GM23248 (cell line): ENCODE results near the gene CNPY3. TPM values are rescaled to one million over a fixed set of nuclear protein-coding genes. Genes with fewer than 3 reads are reported as not detected.

ENCODE experiments used
- DNase-seq: peaks from one replicate; pipeline ENCODE4 v3.0.0-alpha.2; 2015
- H2AFZ ChIP-seq: fragments of 200-600 bp; sonication (generic); 2 replicates; pipeline ENCODE4 v1.6.1; 2016; ENCODE audit warnings: antibody characterized with exemption
- H3F3A ChIP-seq: fragments of 200-600 bp; sonication (generic); 2 replicates; pipeline ENCODE4 v1.6.1; 2016; ENCODE audit warnings: mild to moderate bottlenecking, antibody characterized with exemption, mixed run types; ENCODE audit not compliant: insufficient read depth
- H3K27ac ChIP-seq: fragments of 200-600 bp; sonication (generic); 2 replicates; pipeline ENCODE4 v1.5.1; 2016; ENCODE audit warnings: mild to moderate bottlenecking
- H3K27me3 ChIP-seq: fragments of 200-600 bp; sonication (generic); replicated peaks from 2 replicates; pipeline ENCODE4 v1.6.1; 2016; ENCODE audit warnings: mild to moderate bottlenecking; ENCODE audit not compliant: insufficient read depth
- H3K36me3 ChIP-seq: fragments of 200-600 bp; sonication (generic); 2 replicates; pipeline ENCODE4 v1.6.1; 2016; ENCODE audit warnings: low read depth, mild to moderate bottlenecking
- H3K4me1 ChIP-seq: fragments of 200-600 bp; sonication (generic); 2 replicates; pipeline ENCODE4 v1.6.1; 2016; ENCODE audit warnings: mild to moderate bottlenecking; ENCODE audit not compliant: insufficient read depth
- H3K4me2 ChIP-seq: fragments of 200-600 bp; sonication (generic); one replicate; pipeline ENCODE4 v1.6.1; 2016; ENCODE audit warnings: mild to moderate bottlenecking; ENCODE audit not compliant: unreplicated experiment
- H3K4me3 ChIP-seq: fragments of 200-600 bp; sonication (generic); 2 replicates; pipeline ENCODE4 v1.5.1; 2016; ENCODE audit warnings: mild to moderate bottlenecking
- H3K79me2 ChIP-seq: fragments of 200-600 bp; sonication (generic); 2 replicates; pipeline ENCODE4 v1.6.1; 2016; ENCODE audit warnings: mild to moderate bottlenecking; ENCODE audit not compliant: insufficient read depth
- H3K9ac ChIP-seq: fragments of 200-600 bp; sonication (generic); 2 replicates; pipeline ENCODE4 v1.6.1; 2016; ENCODE audit warnings: mild to moderate bottlenecking
- H3K9me2 ChIP-seq: fragments of 200-600 bp; sonication (generic); 2 replicates; pipeline ENCODE4 v1.6.1; 2016; ENCODE audit warnings: mixed run types, mild to moderate bottlenecking, moderate library complexity; ENCODE audit not compliant: insufficient read depth
- H3K9me3 ChIP-seq: fragments of 200-600 bp; sonication (generic); one replicate; pipeline ENCODE4 v1.6.1; 2017; ENCODE audit warnings: low read depth
- H4K20me1 ChIP-seq: fragments of 200-600 bp; sonication (generic); 2 replicates; pipeline ENCODE4 v1.6.0; 2016; ENCODE audit not compliant: insufficient read depth
- EZH2 ChIP-seq: fragments of 200-600 bp; sonication (generic); IDR thresholded peaks from 2 replicates; pipeline ENCODE4 v1.6.1; 2018; ENCODE audit warnings: antibody characterized with exemption, mild to moderate bottlenecking; ENCODE audit not compliant: insufficient read depth, poor library complexity, severe bottlenecking
- EZH2phosphoT487 ChIP-seq: fragments of 200-600 bp; sonication (generic); IDR thresholded peaks from 2 replicates; pipeline ENCODE4 v1.6.1; 2018; ENCODE audit warnings: antibody characterized with exemption, moderate library complexity, mild to moderate bottlenecking, low read depth; ENCODE audit not compliant: insufficient read depth
- WGBS, 2 experiments: methylation state at CpG; one replicate each; pipeline ENCODE4 v1.1.6; 2015 to 2017; ENCODE audit warnings: low lambda C conversion rate in 2 of 2, low coverage in 1 of 2; ENCODE audit errors: missing lambda C conversion rate in 2 of 2; 5-methylcytosine and 5-hydroxymethylcytosine counted together
- in situ Hi-C: fragments of 300-500 bp; cut with MboI; formaldehyde crosslinking; loops from 2 replicates; pipeline ENCODE4 v1.15.0; 2020
- polyA plus RNA-seq: library from polyadenylated mRNA; unstranded; fragments of >200 nt; fragmentation: Nextera tagmentation; extraction: Ambion mirVana; gene quantifications from 2 replicates; pipeline ENCODE4 v1.2.1, GENCODE V29; 2016
- total RNA-seq: library from RNA; depleted of rRNA; stranded (reverse); fragments of >200 nt; shearing (Covaris generic); gene quantifications from 2 replicates; pipeline ENCODE4 v1.2.3, GENCODE V29; 2014

CNPY3 gene
- total and polyA plus RNA-seq, 2 experiments from 2014 or later = 45.1 to 58.6 TPM

- no peaks in the 10 kb centered on the region; the same call in 1 of the 2 replicates for H4K20me1 ChIP-seq
- 84 to 85% methylated on average over 5 of the region's 5 CpGs for WGBS, 2 experiments
- H3K9ac ChIP-seq = no peak overlapping the region
- H3K27me3 ChIP-seq = no peaks in the 10 kb centered on the region
- in situ Hi-C loops = no loop called here
- peaks cover 42% of the 10 kb centered on the region for H3K79me2 ChIP-seq
- no peak for DNase-seq
- TF ChIP-seq EZH2phosphoT487 = no peak
- no peak for TF ChIP-seq EZH2
- peaks cover 20% of the 10 kb centered on the region for H3F3A ChIP-seq
- no peak overlapping the region for H3K27ac ChIP-seq
- H3K9me3 ChIP-seq = no peaks in the 10 kb centered on the region
- H2AFZ ChIP-seq = no peak overlapping the region
- peaks cover 32% of the 10 kb centered on the region for H3K4me1 ChIP-seq
- no peaks in the 10 kb centered on the region; the same call in 1 of the 2 replicates for H3K36me3 ChIP-seq
- H3K4me3 ChIP-seq = no peak overlapping the region
- no peaks in the 10 kb centered on the region for H3K9me2 ChIP-seq
- H3K4me2 ChIP-seq = no peak overlapping the region
These were observed 52.6 kb downstream of the CNPY3 start for GRCh38 chr6:42981836-42982235.

- Histone ChIP-seq H3K27ac (peak within 1 kb of the TSS; percentile 60), H3K9ac (peak within 1 kb of the TSS; percentile 85), H3K4me1 (peaks cover 25% of the 10 kb centered on the region), H3K27me3 (no peaks in the 10 kb centered on the region), H4K20me1 (no peaks in the 10 kb centered on the region), H3F3A (peaks cover 15% of the 10 kb centered on the region), H2AFZ (peak within 1 kb of the TSS; percentile 88), H3K9me2 (no peaks in the 10 kb centered on the region), H3K4me2 (peak within 1 kb of the TSS; percentile 89), H3K9me3 (no peaks in the 10 kb centered on the region), H3K4me3 (peak within 1 kb of the TSS; percentile 79), H3K36me3 (no peaks in the 10 kb centered on the region; the same call in 1 of the 2 replicates), H3K79me2 (peaks cover 43% of the 10 kb centered on the region)
- WGBS, 2 experiments = 1% methylated on average over 41 to 56 of the region's 59 CpGs
- in situ Hi-C loops = no loop called here
- TF ChIP-seq EZH2 (no peak), EZH2phosphoT487 (no peak)
- DNase-seq = peak; percentile 100
These were observed 55.0 kb downstream of the CNPY3 start, which contains the start of gene PPP2R5D for GRCh38 chr6:42984001-42984923. Gene PPP2R5D (plus strand): TSS chr6:42984570. CDS start chr6:42984678, 108 bp downstream.

- peaks cover 47% of the 10 kb centered on the region for H3K79me2 ChIP-seq
- H4K20me1 ChIP-seq = no peaks in the 10 kb centered on the region
- peak overlapping the region; percentile 85 for H3K9ac ChIP-seq
- peak overlapping the region; percentile 79 for H3K4me3 ChIP-seq
- peaks cover 20% of the 10 kb centered on the region for H3K4me1 ChIP-seq
- no peaks in the 10 kb centered on the region for H3K9me3 ChIP-seq
- H3K36me3 ChIP-seq = no peaks in the 10 kb centered on the region; the same call in 1 of the 2 replicates
- TF ChIP-seq EZH2 = no peak
- no peak for TF ChIP-seq EZH2phosphoT487
- H2AFZ ChIP-seq = peak overlapping the region; percentile 78
- WGBS, 2 experiments = 6 to 12% methylated on average over 7 to 13 of the region's 13 CpGs
- DNase-seq = peak; percentile 44
- peak overlapping the region; percentile 85 for H3K4me2 ChIP-seq
- peaks cover 12% of the 10 kb centered on the region for H3F3A ChIP-seq
- no peaks in the 10 kb centered on the region for H3K9me2 ChIP-seq
- peak overlapping the region; percentile 56 for H3K27ac ChIP-seq
- in situ Hi-C loops = no loop called here
- no peaks in the 10 kb centered on the region for H3K27me3 ChIP-seq
These were observed 55.7 kb downstream of the CNPY3 start for GRCh38 chr6:42984924-42985475.
